ENCODE results near the gene MBD6.

- no peak for TF ChIP-seq SP1 (IDR thresholded peaks at IDR 0.05)
- TF ChIP-seq SUZ12 (IDR thresholded peaks at IDR 0.05), result no peak
- no peak for TF ChIP-seq TARDBP (IDR thresholded peaks at IDR 0.05)
- no peak for TF ChIP-seq HDGF (IDR thresholded peaks at IDR 0.05; ENCODE audit: borderline replicate concordance)
- no peak for TF ChIP-seq BHLHE40 (IDR thresholded peaks at IDR 0.05; ENCODE audit: borderline replicate concordance)
- TF ChIP-seq FOXK2 (IDR thresholded peaks at IDR 0.05), result no peak
- no peak for TF ChIP-seq FOXM1 (IDR thresholded peaks at IDR 0.05; ENCODE audit: borderline replicate concordance)
Measured at GRCh38 chr12:57534991-57535543, 12.4 kb downstream of the MBD6 start.

All from HEK293T (cell line).